ENCODE measurements around the gene LAMTOR2.

DNA sequence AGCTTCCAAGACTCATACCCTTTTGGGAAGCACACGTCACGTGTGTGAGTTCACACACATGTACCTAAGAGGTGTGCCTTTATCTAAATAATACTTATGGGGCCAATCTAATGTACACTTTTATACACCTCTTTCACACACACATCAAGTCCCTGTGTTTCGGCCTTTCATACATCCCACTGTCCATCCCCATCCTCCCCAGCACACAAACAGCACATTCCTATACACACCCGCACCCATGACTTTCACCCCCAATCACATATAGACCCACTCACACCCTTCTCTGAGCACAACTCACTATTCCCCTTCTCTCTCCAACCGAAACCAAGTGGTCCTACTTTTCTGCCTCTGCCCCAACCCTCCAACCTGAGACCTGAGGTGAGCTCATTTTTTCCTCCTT lies 24.1 kb downstream of the LAMTOR2 start:
- TF ChIP-seq CTCF (IDR thresholded peaks at IDR 0.05) (no peak), POLR2A (IDR thresholded peaks at IDR 0.05) (no peak)

Measured in thyroid gland (tissue), 4 donors.